Activated B cell treated with CpG ODN at 0.5 μM for 24 hours (primary cell): ENCODE data around the gene GAB1. TPM values are rescaled to one million over a fixed set of nuclear protein-coding genes. Genes with fewer than 3 reads are reported as not detected.

ENCODE experiments used
- ATAC-seq: fragments of 200-7000 bp; cut with Tn5 transposase; one replicate; pipeline ENCODE4 v1.10.0; 2021; ENCODE audit warnings: low read depth, mild to moderate bottlenecking, moderate library complexity
- CTCF ChIA-PET: fragments of 350-600 bp; sonication (Branson Sonifier 250); formaldehyde crosslinking; loops from one replicate; lab custom pipeline; 2021; ENCODE audit warnings: antibody characterized with exemption; lab: Charles Lee
- POLR2A ChIA-PET: fragments of 350-600 bp; sonication (Branson Sonifier 250); formaldehyde crosslinking; loops from one replicate; lab custom pipeline; 2021; ENCODE audit warnings: antibody characterized with exemption; lab: Charles Lee
- DNase-seq: peaks from one replicate; pipeline ENCODE4 v3.0.0; 2022
- H3K27ac Mint-ChIP-seq: one replicate; pipeline ENCODE4 v1.8.0; 2020; ENCODE audit warnings: mixed read lengths
- H3K27me3 Mint-ChIP-seq: one replicate; pipeline ENCODE4 v1.8.0; 2021; ENCODE audit warnings: mixed read lengths
- H3K36me3 Mint-ChIP-seq: one replicate; pipeline ENCODE4 v1.8.0; 2021; ENCODE audit warnings: low read depth, mixed read lengths
- H3K4me1 Mint-ChIP-seq: one replicate; pipeline ENCODE4 v1.8.0; 2021; ENCODE audit warnings: mixed read lengths
- H3K4me3 Mint-ChIP-seq: one replicate; pipeline ENCODE4 v1.8.0; 2020; ENCODE audit warnings: mild to moderate bottlenecking, mixed read lengths
- H3K9me3 Mint-ChIP-seq: one replicate; pipeline ENCODE4 v1.8.0; 2020; ENCODE audit warnings: mixed read lengths
- intact Hi-C: fragments of 100-400 bp; cut with micrococcal nuclease; formaldehyde crosslinking; loops from one replicate; pipeline ENCODE4 v1.15.1; 2024
- total RNA-seq: library from RNA; stranded (reverse); gene quantifications from 2 replicates; pipeline ENCODE4 v1.2.3, GENCODE V29; 2022
- TF ChIP-seq, protein P1 (sequence below): fragments of 200-600 bp; IDR thresholded peaks from one replicate; pipeline ENCODE4 v1.8.0; 2022; ENCODE audit warnings: antibody characterized with exemption, mild to moderate bottlenecking

GAB1 gene
- total RNA-seq, 1 donor from 2014 or later, result 12.0 TPM

DNA sequence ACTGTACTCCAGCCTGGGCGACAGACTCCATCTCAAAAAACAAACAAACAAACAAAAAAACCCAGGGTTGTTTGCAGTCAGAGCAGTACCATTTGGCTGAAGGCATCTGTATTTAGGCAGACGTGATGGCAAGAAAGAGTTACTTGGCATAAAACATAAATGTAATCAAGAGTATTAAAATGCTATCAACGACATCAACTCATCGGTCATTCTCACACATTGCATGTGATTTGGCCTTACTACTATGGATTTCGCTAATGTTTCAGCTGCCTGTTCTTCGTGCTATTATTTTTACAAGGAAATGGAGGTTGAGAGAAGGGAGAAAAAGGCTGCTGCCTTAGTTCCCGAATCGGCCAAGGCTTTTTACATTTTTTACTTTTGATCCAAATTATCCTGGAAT, 161.3 kb downstream of the GAB1 start:
- H3K27ac Mint-ChIP-seq, result no peak overlapping the region
- no peak for ATAC-seq
- no peaks in the 10 kb centered on the region for H3K4me1 Mint-ChIP-seq
- H3K27me3 Mint-ChIP-seq, result no peaks in the 10 kb centered on the region
- DNase-seq, result no peak
- no peak overlapping the region for H3K4me3 Mint-ChIP-seq
- TF ChIP-seq, protein P1, sequence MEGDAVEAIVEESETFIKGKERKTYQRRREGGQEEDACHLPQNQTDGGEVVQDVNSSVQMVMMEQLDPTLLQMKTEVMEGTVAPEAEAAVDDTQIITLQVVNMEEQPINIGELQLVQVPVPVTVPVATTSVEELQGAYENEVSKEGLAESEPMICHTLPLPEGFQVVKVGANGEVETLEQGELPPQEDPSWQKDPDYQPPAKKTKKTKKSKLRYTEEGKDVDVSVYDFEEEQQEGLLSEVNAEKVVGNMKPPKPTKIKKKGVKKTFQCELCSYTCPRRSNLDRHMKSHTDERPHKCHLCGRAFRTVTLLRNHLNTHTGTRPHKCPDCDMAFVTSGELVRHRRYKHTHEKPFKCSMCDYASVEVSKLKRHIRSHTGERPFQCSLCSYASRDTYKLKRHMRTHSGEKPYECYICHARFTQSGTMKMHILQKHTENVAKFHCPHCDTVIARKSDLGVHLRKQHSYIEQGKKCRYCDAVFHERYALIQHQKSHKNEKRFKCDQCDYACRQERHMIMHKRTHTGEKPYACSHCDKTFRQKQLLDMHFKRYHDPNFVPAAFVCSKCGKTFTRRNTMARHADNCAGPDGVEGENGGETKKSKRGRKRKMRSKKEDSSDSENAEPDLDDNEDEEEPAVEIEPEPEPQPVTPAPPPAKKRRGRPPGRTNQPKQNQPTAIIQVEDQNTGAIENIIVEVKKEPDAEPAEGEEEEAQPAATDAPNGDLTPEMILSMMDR, result no peak
- ChIA-PET POLR2A (no interaction called here), CTCF (interaction anchor here (0.5 kb wide), 1 partner anchor 714 kb away, joined by 3 read pairs; no protein-coding TSS in a partner anchor)
- intact Hi-C loops, result no loop called here
- H3K36me3 Mint-ChIP-seq, result no peaks in the 10 kb centered on the region
- H3K9me3 Mint-ChIP-seq, result peaks cover 2% of the 10 kb centered on the region

DNA sequence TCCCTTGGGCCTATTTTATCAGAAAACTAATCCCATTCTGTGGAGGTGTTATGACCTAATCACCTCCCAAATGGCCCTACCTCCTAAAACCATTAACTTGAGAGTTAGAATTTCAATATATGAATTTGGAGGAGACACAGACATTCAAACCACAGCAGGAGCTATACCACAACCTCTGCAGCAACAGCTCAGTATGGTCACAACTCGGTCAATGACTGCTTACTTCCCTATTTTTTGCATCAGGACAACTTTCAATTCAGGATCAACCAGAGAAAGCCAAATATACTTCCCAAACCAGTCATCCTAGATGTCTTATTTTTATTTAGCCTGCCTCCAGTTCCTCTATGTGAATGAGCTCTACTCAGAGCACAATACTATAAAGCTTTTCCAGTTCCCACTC, 165.6 kb downstream of the GAB1 start:
- ChIA-PET POLR2A (no interaction called here), CTCF (no interaction called here)
- no peak overlapping the region for H3K4me3 Mint-ChIP-seq
- no peaks in the 10 kb centered on the region for H3K36me3 Mint-ChIP-seq
- no peaks in the 10 kb centered on the region for H3K27me3 Mint-ChIP-seq
- no peak for DNase-seq
- H3K27ac Mint-ChIP-seq, result no peak overlapping the region
- TF ChIP-seq, protein P1, result no peak
- H3K9me3 Mint-ChIP-seq, result peaks cover 2% of the 10 kb centered on the region
- no peaks in the 10 kb centered on the region for H3K4me1 Mint-ChIP-seq
- intact Hi-C loops, result no loop called here
- no peak for ATAC-seq

- no peaks in the 10 kb centered on the region for H3K4me1 Mint-ChIP-seq
- H3K9me3 Mint-ChIP-seq, result peaks cover 4% of the 10 kb centered on the region
- ATAC-seq (no peak), DNase-seq (no peak)
- no peak overlapping the region for H3K27ac Mint-ChIP-seq
- H3K36me3 Mint-ChIP-seq, result no peaks in the 10 kb centered on the region
- no peaks in the 10 kb centered on the region for H3K27me3 Mint-ChIP-seq
- ChIA-PET POLR2A (interaction anchor here (0.5 kb wide), 1 partner anchor 319 kb away, joined by 4 read pairs; no protein-coding TSS in a partner anchor), CTCF (no interaction called here)
- intact Hi-C loops, result no loop called here
- no peak overlapping the region for H3K4me3 Mint-ChIP-seq
- TF ChIP-seq, protein P1, result no peak
These were observed 169.4 kb downstream of the GAB1 start for GRCh38 chr4:143506031-143506430.

- no peak overlapping the region for H3K27ac Mint-ChIP-seq
- no peak for ATAC-seq
- H3K36me3 Mint-ChIP-seq, result peaks cover 19% of the 10 kb centered on the region
- H3K4me3 Mint-ChIP-seq, result no peak overlapping the region
- H3K4me1 Mint-ChIP-seq, result peaks cover 35% of the 10 kb centered on the region
- ChIA-PET CTCF (no interaction called here), POLR2A (no interaction called here)
- no peaks in the 10 kb centered on the region for H3K27me3 Mint-ChIP-seq
- intact Hi-C loops, result loop anchor here (5.0 kb wide), 1 partner anchor 95 kb away; no protein-coding TSS in a partner anchor
- TF ChIP-seq, protein P1, result no peak
- H3K9me3 Mint-ChIP-seq, result peaks cover 3% of the 10 kb centered on the region
- no peak for DNase-seq
These were observed 175.2 kb downstream of the GAB1 start for GRCh38 chr4:143511906-143512305.

DNA sequence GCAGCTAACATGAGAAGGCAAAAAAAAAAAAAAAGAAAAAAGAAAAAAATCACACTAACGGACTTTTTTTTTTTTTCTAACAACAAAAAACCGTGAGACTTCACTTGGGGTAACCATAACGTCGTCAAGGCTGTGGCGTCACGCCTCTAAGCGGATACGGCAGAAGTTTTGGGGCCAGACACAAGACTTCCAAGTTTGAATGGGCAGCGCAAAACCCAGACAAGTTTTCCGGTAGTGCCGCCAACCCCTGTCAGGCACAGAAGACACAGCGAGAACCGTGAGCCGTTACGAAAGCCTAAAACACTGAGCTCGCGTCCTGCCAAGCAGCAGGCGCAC, 176.3 kb downstream of the GAB1 start:
- H3K27me3 Mint-ChIP-seq, result no peaks in the 10 kb centered on the region
- peak; percentile 32 for ATAC-seq
- ChIA-PET POLR2A (interaction anchor here (0.6 to 2.0 kb wide), 8 partner anchors 13 to 329 kb away, joined by 3 to 10 read pairs (median 4); partner anchors contain the start of genes GAB1 and USP38), CTCF (no interaction called here)
- intact Hi-C loops, result loop anchor here (1.0 to 5.0 kb wide), 9 partner anchors 46 to 1667 kb away; partner anchors contain the start of genes ABCE1, ANAPC10, OTUD4 and USP38
- no peak for DNase-seq
- peak overlapping the region; percentile 99 for H3K4me3 Mint-ChIP-seq
- H3K36me3 Mint-ChIP-seq, result peaks cover 27% of the 10 kb centered on the region
- peaks cover 3% of the 10 kb centered on the region for H3K9me3 Mint-ChIP-seq
- peak overlapping the region; percentile 100 for H3K27ac Mint-ChIP-seq
- TF ChIP-seq, protein P1, result no peak
- H3K4me1 Mint-ChIP-seq, result peaks cover 46% of the 10 kb centered on the region
